Amniotic epithelial cell (primary cell): ENCODE results near the gene ADCY1.
"Not testable (repeated sequence)": the region's sequence is repeated elsewhere in the genome, so short reads cannot be mapped to it uniquely, and the experiment has no call there.

ENCODE experiments used
- DNase-seq: peaks from one replicate; pipeline ENCODE4 v3.0.0-alpha.2; 2010; ENCODE audit warnings: low read depth

ADCY1 gene

DNA sequence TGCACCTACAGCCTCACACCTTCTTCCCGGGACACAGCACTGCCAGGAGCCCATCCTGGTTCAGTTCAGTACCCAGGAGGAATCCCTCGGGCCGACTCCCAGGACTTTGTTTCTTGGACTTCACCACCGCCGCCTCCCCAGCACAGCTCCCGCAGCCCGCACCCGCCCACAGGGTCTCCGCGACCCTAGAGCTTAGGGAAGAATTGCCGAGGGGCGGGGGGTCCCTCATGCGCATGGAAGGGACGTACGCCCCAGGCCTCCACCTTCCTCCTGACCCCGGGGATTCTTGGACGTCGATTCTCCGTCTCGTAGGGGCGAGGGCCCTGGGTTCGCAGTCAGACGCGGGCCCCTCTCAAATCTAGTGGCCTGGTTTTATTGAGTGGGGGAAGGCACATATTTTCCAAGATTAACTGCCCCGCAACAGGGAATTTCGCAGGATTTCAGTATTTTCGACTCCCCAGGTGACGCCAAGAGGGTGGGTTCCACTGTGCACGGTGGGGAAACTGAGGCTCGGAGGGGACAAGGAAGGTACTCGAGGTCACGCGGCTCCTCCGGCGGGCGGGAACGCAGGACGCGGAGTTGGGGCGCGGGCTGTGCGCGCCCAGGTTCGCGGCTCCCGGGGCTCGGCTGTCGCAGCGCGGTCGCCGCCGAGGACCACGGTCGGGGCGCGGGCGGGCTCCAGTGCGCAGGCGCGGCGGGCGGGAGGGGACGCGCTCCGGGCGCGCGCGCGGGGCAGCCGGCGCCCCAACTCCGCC is at the start of gene ADCY1:
Gene ADCY1, plus strand, starts transcription at position 708 of the 755 bp plus-strand sequence. CDS start 176 bp downstream, outside the sequence.
- DNase-seq = no peak

DNA sequence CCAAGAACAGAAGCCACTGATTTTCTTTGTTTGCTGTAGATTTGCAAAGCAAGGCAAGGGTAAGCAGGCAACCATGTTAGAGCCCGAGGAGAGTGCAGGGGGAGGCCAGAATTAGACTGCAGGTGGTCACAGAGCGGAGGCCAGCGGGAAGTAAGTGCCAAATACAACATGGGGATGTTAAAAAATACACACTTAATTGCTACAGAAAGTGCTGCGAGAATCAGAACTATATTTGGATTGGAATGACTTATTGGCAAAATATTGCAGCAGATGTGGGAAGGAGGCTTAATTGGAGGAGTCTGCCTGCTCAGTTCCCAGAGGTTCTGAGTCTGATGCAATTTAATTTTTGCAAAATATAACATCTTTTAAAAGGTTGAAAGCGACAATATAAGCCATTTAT is 49.7 kb upstream of the ADCY1 start:
- no peak for DNase-seq

DNA sequence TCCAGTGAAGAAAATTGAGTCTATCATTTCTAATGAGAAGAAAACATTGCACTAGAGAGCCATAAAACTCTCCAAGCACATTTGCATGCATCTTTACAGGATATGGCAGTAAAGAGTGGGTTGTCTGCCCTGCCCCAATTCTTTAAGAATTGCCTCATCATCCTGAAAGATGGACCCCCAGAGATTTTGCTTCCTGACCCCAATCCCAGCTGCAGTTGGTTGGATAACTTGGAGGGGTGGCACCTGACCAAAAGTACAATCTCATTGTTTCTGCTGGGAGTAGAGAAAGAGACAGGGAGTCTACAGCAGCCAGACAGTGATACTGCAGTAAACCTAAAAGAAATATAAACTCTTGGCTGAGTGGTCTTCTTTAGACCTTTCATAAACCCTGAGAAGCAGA is 49.1 kb upstream of the ADCY1 start:
- DNase-seq = no peak

GRCh38 chr7:45543473-45543872 is 30.7 kb upstream of the ADCY1 start:
- no peak for DNase-seq

DNA sequence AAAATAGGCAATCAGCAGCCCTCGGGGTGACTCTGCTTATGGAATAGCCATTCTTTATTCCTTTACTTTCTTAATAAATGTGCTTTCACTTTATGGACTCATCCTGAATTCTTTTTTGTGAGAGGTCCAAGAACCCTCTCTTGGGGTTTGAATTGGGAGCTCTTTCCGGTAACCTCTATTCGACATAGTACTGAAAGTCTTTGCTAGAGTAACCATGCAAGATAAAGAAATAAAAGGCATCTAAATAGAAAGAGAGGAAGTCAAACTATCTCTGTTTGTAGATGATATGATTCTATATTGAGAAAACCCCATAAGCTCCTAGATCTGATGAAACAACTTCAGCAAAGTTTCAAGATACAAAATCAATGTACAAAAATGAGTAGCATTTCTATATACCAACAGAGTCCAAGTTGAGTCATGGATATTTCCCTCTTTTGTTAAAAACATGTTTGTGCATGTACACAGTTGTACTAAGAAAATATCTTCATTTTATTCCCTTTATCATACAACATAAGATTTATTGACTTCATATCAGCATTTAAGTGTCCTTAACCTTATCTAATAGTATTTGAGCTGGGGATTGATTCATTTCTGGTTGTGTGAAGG is 29.0 kb upstream of the ADCY1 start:
- not testable (repeated sequence) for DNase-seq

- not testable (repeated sequence) for DNase-seq
Observed at GRCh38 chr7:45548917-45549316, 25.3 kb upstream of the ADCY1 start.

DNA sequence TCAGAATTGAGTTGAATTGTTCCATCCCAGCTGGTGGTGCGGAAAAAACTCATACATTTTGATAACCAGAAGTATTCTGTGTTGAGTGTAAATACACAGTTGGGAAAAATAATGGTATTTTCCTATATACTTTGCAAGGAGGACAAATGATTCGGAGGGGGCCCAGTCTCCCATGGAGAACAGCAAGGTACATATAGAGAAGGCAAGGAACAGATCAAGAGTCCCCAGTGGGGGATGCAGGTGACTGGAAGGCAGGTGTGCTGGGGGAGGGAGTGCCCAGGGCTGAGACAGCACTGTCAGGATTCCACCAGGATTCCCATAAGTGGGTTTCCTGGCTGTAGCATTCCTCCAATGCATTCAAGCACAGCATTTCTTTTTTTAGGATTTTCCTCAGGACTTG is 10.8 kb upstream of the ADCY1 start:
- DNase-seq = no peak

GRCh38 chr7:45563941-45564461 is 10.2 kb upstream of the ADCY1 start:
- no peak for DNase-seq

GRCh38 chr7:45564485-45564884 is 9.7 kb upstream of the ADCY1 start:
- no peak for DNase-seq

- DNase-seq = no peak
Observed at GRCh38 chr7:45564886-45565455, 9.2 kb upstream of the ADCY1 start.

GRCh38 chr7:45566386-45566785 is 7.8 kb upstream of the ADCY1 start:
- no peak for DNase-seq

DNA sequence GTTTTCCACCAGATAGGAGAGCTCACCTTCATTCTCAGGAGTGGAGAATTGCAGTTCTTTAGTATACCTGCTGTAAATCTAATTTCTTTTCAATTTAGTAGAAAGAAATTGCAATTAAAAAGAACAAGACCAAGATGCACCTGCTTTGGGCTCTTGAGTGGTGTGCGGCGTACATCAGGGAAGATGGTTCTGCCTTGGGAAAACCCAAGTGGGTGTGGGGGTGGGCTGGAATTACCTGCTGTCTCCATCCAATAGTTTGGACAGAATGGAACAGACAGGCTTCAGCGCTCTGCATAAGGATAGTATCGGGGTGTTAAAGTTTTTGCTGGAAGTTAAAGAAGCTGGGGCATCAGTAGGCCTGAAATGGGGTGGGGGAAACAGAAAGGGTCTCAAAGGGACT is 7.2 kb upstream of the ADCY1 start:
- DNase-seq = no peak

DNA sequence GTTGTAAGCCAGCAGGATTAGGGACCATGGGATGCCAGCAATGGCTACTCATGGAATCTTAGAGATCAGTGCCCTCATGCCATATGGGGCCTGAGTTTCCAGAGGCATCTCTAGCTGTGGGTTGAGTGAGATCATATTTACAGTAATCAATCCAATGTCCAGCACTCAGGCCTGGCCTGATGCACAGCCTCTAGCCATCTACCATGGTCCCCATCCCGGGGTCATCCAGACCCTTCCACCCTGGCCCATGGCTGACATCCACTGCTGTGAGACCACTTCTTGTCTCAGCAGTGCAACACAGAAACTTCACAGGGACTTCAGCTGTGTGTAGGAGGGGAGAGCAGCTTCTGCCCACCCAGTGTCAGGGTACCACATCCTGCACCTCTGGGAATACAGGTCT is 6.5 kb upstream of the ADCY1 start:
- no peak for DNase-seq

- no peak for DNase-seq
Observed at GRCh38 chr7:45568536-45569289, 5.5 kb upstream of the ADCY1 start.

DNA sequence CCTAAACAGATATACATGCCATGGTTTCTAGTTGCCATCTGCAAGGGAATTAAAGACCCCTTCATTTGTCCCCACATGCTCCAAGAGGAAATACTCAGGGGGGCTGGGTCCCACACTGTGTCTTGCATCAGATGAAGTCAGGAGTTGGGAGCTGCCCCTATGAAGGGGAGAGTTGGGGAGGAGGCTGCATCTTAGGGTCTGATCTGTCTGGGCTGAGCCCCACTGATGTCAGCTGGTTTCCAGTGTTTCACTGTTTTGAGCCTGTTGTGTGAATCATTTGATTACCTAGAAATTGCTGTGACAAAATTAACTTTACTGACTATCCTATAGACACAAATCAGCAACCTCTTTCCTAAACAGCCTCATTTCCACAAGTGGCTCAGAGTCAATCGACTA is 4.9 kb upstream of the ADCY1 start:
- DNase-seq = no peak

DNA sequence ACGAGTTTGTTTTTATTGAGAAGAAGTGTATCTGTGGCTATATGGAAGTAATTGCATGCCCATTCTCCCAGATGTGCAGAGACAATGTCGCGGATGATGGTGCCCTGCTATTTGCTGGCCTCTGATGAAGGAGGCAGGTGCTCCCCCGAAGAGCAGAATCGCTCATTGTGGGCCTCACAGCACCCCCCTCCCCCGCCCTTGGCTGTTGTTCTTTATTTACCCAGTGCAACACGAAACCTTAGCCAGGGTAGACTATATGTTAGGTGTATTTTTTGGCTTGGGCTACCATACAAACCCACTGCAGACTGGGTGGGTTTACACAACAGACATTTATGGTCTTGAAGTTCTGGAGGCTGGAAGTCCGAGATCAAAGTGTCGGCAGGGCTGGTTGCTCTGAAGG is 3.4 kb upstream of the ADCY1 start:
- no peak for DNase-seq

DNA sequence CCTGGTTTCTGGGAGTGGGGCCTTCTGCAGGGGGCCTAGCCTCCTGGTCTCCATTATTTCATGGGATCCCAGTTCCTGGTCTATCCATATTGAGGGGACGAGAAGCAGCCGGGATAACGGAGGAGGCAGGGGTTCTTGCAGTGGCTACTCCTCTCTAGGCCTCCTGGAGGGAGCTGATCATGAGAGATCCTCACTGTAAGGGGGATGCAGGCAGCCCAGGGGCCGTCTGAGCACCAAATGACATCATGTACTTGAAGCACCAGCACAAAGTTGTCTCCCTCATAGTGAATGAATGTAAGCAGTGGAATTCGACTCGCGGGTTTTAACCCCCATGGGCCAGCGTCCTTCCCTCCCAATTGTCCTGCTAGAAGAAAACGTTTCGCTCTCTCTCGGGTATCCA is 964 bp upstream of the ADCY1 start:
- no peak for DNase-seq

DNA sequence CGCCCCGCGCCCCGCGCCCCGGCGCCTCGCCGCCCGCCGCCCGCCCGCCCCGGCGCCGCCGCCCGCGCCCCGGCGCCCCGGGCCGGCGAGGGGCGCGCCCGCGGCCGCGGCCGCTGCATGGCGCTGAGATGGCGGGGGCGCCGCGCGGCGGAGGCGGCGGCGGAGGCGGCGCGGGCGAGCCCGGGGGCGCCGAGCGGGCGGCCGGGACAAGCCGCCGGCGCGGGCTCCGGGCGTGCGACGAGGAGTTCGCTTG is 174 bp downstream of the ADCY1 start:
- no peak for DNase-seq

- peak; percentile 22 for DNase-seq
Observed at GRCh38 chr7:45574669-45575500, 717 bp downstream of the ADCY1 start.

DNA sequence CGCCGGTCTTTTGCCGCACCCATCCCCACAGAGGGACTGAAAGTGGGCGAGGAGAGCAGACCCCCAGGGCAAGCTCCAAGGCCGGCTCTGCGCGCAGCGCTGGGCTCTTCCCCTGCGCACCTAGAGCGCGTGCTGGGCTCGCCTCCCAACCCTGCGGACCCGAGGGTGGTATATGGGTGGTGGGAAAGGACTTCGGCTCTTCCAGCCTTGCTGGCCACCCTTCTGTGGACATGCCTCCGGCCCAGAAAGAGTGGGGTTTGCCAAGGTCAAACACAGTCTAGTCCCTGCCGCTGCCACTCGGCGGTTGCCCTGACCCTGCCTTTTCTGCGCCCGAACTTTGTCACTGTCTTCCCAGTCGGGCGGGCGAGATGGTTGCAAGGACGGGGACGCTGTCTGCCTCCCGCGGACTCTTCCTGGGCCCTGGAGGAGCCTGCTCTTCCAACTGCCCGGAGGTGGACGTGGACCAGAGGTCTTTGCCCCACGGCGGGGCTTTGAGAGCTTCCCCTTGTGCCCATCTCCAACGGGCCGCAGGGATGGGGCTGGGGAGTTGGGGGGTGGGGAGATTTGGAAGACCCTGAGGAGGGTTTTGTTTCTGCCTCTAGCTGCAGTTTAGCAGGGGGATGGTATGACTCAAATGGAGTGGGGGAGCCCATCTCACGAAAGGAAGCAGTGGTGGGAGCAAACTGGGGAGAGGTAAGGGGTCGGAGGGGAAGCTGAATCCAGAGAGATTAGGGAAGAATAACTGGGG is 1.5 kb downstream of the ADCY1 start:
- DNase-seq = no peak

GRCh38 chr7:45576249-45576929 is 2.2 kb downstream of the ADCY1 start:
- no peak for DNase-seq
